HepG2 (cell line): ENCODE data around the gene GCN1. TPM values are rescaled to one million over a fixed set of nuclear protein-coding genes. Genes with fewer than 3 reads are reported as not detected.

Source experiments
- ARID4A ChIP-seq: sonication (generic); formaldehyde crosslinking; IDR thresholded peaks from 2 replicates; pipeline ENCODE4 v1.5.0; 2020; ENCODE audit warnings: mild to moderate bottlenecking, missing genetic modification reagents, borderline replicate concordance
- DNMT3B ChIP-seq: conservative IDR thresholded peaks from 2 replicates; pipeline ENCODE4 v1.6.1; 2016; ENCODE audit warnings: missing biosample characterization, control low read depth
- ELF3 ChIP-seq: IDR thresholded peaks from 2 replicates; pipeline ENCODE4 v1.6.1; 2016; ENCODE audit warnings: missing genetic modification reagents, missing compliant biosample characterization
- FOSL2 ChIP-seq: sonication (generic); formaldehyde crosslinking; IDR thresholded peaks from 2 replicates; pipeline ENCODE4 v1.4.0; 2020; ENCODE audit warnings: missing genetic modification reagents
- GABPA ChIP-seq, 2 experiments: IDR thresholded peaks; 2 replicates each; pipeline ENCODE4 v1.6.1; 2011 to 2016; ENCODE audit warnings: low read depth in 2 of 2, low read length in 1 of 2, missing biosample characterization in 1 of 2, missing genetic modification characterization in 1 of 2
- GATAD2A ChIP-seq: IDR thresholded peaks from 2 replicates; pipeline ENCODE4 v1.6.1; 2016
- HDAC1 ChIP-seq: sonication (generic); formaldehyde crosslinking; IDR thresholded peaks from 2 replicates; pipeline ENCODE4 v1.5.1; 2020; ENCODE audit warnings: mild to moderate bottlenecking, missing genetic modification reagents
- MTF2 ChIP-seq: sonication (generic); formaldehyde crosslinking; IDR thresholded peaks from 2 replicates; pipeline ENCODE4 v1.5.0; 2020; ENCODE audit warnings: missing genetic modification reagents, borderline replicate concordance
- PATZ1 ChIP-seq: sonication (generic); formaldehyde crosslinking; IDR thresholded peaks from 2 replicates; pipeline ENCODE4 v1.4.0; 2020; ENCODE audit warnings: missing genetic modification reagents
- SMAD9 ChIP-seq: sonication (generic); formaldehyde crosslinking; IDR thresholded peaks from 2 replicates; pipeline ENCODE4 v1.5.1; 2020; ENCODE audit warnings: mild to moderate bottlenecking, missing genetic modification reagents
- USF2 ChIP-seq, 2 experiments: sonication (generic) in 1 of 2; formaldehyde crosslinking in 1 of 2; IDR thresholded peaks; 2 replicates each; pipeline versions ENCODE4 v1.5.1 to v1.6.1; 2011 to 2020; ENCODE audit warnings: borderline replicate concordance in 1 of 2, low read depth in 1 of 2, low read length in 1 of 2, mild to moderate bottlenecking in 1 of 2, missing genetic modification reagents in 1 of 2, moderate library complexity in 1 of 2
- ZNF687 ChIP-seq: sonication (generic); formaldehyde crosslinking; IDR thresholded peaks from 2 replicates; pipeline ENCODE4 v1.5.1; 2020; ENCODE audit warnings: mild to moderate bottlenecking, missing genetic modification reagents, moderate library complexity
- polyA plus RNA-seq, 8 experiments: library from polyadenylated mRNA; depleted of rRNA in 3 of 8; stranded (reverse) in 7 of 8; unstranded in 1 of 8; fragments of >200 nt; fragmentation: Illumina TruSeq in 4 of 8; extraction: Trizol in 4 of 8; gene quantifications; 2 replicates each; pipeline versions ENCODE4 v1.2.1 to v1.2.3, GENCODE V29; 2011 to 2016; ENCODE audit warnings: low read depth in 4 of 8, missing spikeins in 1 of 8, mixed read lengths in 1 of 8; ENCODE audit not compliant: insufficient read depth in 1 of 8
- total RNA-seq, 5 experiments: library from RNA; depleted of rRNA; stranded (reverse); fragments of >200 nt; fragmentation: Illumina TruSeq; extraction: Trizol; gene quantifications; 2 replicates each; pipeline ENCODE4 v1.2.3, GENCODE V29; 2016; ENCODE audit warnings: low read depth in 1 of 5

Gene GCN1
- total and polyA plus RNA-seq, 2 of the 13 experiments (the other 11 are each of a cell fraction or from before 2014, with no cell fraction given): 58.2 to 83.0 TPM

DNA sequence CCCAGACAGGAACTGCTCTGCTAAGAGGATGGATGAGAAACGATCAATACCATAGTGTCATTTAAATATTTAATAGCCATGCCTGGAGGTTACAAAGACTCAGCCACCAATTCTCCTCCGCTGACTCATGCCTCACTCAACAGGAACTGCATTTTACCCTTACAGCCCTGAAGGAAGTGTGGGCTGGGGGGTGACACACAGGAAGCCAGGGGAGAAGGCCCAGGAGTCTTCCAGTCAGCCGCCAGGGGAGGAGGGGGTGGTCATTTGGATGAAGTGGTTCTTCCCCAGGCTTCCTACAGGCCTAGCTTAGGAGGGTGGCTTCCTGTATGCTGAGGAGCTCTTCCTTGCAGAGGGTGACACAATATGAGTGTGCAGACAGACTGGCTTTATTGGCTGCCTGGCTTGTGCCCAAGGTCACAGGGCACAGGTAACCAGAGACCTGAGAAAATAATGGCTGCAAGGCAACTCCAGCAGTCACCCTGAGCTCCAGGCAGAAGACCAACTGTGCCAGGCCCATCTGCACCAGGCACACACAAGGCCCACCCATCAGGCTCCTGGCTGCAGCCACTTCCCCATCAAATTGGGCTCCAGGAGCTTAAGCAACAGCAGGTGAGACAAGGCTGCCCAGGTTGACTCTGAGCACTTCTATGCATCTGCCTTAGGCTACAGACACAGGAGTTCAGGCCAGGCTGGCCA is 36.9 kb upstream of the GCN1 start (continued):
- TF ChIP-seq PATZ1 (CRISPR knock-in tag) (peak; percentile 43), DNMT3B (CRISPR knock-in tag) (0 out of 2 replicates have a peak, but pooled peaks have one; percentile 32), ARID4A (0 out of 2 replicates have a peak, but pooled peaks have one; percentile 13), ELF3 (peak; percentile 51), USF2 (IDR thresholded peaks at IDR 0.05; ENCODE audit: low read depth, low read length) (no peak), USF2 (CRISPR knock-in tag; IDR thresholded peaks at IDR 0.05; ENCODE audit: borderline replicate concordance) (no peak), MTF2 (0 out of 2 replicates have a peak, but pooled peaks have one; percentile 39), ZNF687 (CRISPR knock-in tag) (peak; percentile 26; the same call in 1 of the 2 replicates), SMAD9 (CRISPR knock-in tag) (no peak), GATAD2A (CRISPR knock-in tag) (peak; percentile 37; the same call in 1 of the 2 replicates), GABPA (IDR thresholded peaks at IDR 0.05; ENCODE audit: low read depth, low read length) (no peak), GABPA (CRISPR knock-in tag; IDR thresholded peaks at IDR 0.05; ENCODE audit: low read depth) (peak; percentile 32; the same call in 1 of the 2 replicates), HDAC1 (CRISPR knock-in tag) (no peak), FOSL2 (peak; percentile 86)
